ENCODE measurements around the gene POLR2B.
"Not testable (repeated sequence)": the region's sequence is repeated elsewhere in the genome, so short reads cannot be mapped to it uniquely, and the experiment has no call there.

Gene POLR2B

GRCh38 chr4:56978750-56979303 is at the start of gene POLR2B:
Gene POLR2B (plus strand): TSS chr4:56978896. CDS start chr4:56978986, 90 bp downstream.
- Histone ChIP-seq H3K27ac (ENCODE audit: low read length) (peak within 1 kb of the TSS; percentile 84), H3K36me3 (ENCODE audit: control insufficient read depth in 2 of 2, insufficient read depth in 2 of 2, low read length in 2 of 2) (peaks cover 0 to 3% of the 10 kb centered on the region in 2 donors), H3K9me3 (ENCODE audit: control insufficient read depth in 2 of 2, low read length in 2 of 2) (no peaks in the 10 kb centered on the region), H3K4me3 (ENCODE audit: low read length in 2 of 2) (peak within 1 kb of the TSS; percentile 99 to 100), H3K4me1 (ENCODE audit: control insufficient read depth, insufficient read depth, low read length) (peaks cover 18% of the 10 kb centered on the region), H3K27me3 (ENCODE audit: control insufficient read depth in 1 of 2, insufficient read depth in 2 of 2, low read length in 2 of 2) (no peaks in the 10 kb centered on the region), H3K9ac (ENCODE audit: low read length in 2 of 2) (peak within 1 kb of the TSS; percentile 96 to 97)

DNA sequence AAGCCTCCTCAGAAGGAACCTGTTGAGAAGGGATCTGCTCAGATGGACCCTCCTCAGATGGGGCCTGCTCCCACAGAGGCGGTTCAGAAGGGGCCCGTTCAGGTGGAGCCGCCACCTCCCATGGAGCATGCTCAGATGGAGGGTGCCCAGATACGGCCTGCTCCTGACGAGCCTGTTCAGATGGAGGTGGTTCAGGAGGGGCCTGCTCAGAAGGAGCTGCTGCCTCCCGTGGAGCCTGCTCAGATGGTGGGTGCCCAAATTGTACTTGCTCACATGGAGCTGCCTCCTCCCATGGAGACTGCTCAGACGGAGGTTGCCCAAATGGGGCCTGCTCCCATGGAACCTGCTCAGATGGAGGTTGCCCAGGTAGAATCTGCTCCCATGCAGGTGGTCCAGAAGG is 48.1 kb upstream of the POLR2B start:
- H3K4me3 ChIP-seq (ENCODE audit: low read length in 2 of 2) = no peak overlapping the region
- no peaks in the 10 kb centered on the region for H3K9me3 ChIP-seq (ENCODE audit: control insufficient read depth in 2 of 2, low read length in 2 of 2)
- peaks cover 14 to 25% of the 10 kb centered on the region in 2 donors for H3K36me3 ChIP-seq (ENCODE audit: control insufficient read depth in 2 of 2, insufficient read depth in 2 of 2, low read length in 2 of 2)

DNA sequence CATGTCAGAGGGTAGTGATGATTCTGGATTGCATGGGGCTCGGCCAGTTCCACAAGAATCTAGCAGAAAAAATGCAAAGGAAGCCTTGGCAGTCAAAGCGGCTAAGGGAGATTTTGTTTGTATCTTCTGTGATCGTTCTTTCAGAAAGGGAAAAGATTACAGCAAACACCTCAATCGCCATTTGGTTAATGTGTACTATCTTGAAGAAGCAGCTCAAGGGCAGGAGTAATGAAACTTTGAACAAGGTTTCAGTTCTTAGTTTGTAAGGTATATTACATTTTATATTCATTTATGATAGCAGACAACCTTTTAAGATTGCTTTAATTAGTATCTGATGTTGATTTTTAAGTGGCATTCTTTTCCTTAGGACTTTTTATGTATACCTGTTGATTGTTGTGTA is 46.8 kb upstream of the POLR2B start:
- Histone ChIP-seq H3K4me3 (ENCODE audit: low read length in 2 of 2) (no peak overlapping the region), H3K4me1 (ENCODE audit: control insufficient read depth, insufficient read depth, low read length) (no peaks in the 10 kb centered on the region), H3K9ac (ENCODE audit: low read length in 2 of 2) (no peak overlapping the region), H3K27me3 (ENCODE audit: control insufficient read depth in 1 of 2, insufficient read depth in 2 of 2, low read length in 2 of 2) (no peaks in the 10 kb centered on the region), H3K27ac (ENCODE audit: low read length) (no peak overlapping the region), H3K36me3 (ENCODE audit: control insufficient read depth in 2 of 2, insufficient read depth in 2 of 2, low read length in 2 of 2) (peaks cover 14 to 25% of the 10 kb centered on the region in 2 donors), H3K9me3 (ENCODE audit: control insufficient read depth in 2 of 2, low read length in 2 of 2) (no peaks in the 10 kb centered on the region)

More for the DNA sequence above, 48.1 kb upstream of the POLR2B start:
- H3K9ac ChIP-seq (ENCODE audit: low read length in 2 of 2) = no peak overlapping the region
- H3K27ac ChIP-seq (ENCODE audit: low read length) = no peak overlapping the region
- no peaks in the 10 kb centered on the region for H3K27me3 ChIP-seq (ENCODE audit: control insufficient read depth in 1 of 2, insufficient read depth in 2 of 2, low read length in 2 of 2)
- no peaks in the 10 kb centered on the region for H3K4me1 ChIP-seq (ENCODE audit: control insufficient read depth, insufficient read depth, low read length)

GRCh38 chr4:56937262-56937661 is 41.4 kb upstream of the POLR2B start:
- H3K9ac ChIP-seq (ENCODE audit: low read length in 2 of 2) = no peak overlapping the region
- H3K9me3 ChIP-seq (ENCODE audit: control insufficient read depth in 2 of 2, low read length in 2 of 2) = no peaks in the 10 kb centered on the region

DNA sequence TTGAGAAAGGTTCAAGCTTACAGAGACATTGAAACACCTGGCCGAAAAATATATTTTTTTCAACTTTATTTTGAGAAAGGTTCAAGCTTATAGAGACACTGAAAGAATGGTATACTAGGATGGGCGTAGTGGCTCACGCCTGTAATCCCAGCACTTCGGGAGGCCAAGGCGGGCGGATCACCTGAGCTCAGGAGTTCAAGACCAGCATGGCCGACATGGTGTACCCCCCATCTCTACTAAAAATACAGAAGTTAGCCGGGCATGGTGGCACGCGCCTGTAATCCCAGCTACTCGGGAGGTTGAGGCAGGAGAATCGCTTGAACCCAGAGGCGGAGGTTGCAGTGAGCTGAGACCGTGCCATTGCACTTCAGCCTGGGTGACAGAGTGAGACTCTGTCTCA is 38.9 kb upstream of the POLR2B start:
- H3K36me3 ChIP-seq (ENCODE audit: control insufficient read depth in 2 of 2, insufficient read depth in 2 of 2, low read length in 2 of 2); H3K4me1 ChIP-seq (ENCODE audit: control insufficient read depth, insufficient read depth, low read length); H3K27me3 ChIP-seq (ENCODE audit: control insufficient read depth in 1 of 2, insufficient read depth in 2 of 2, low read length in 2 of 2); H3K27ac ChIP-seq (ENCODE audit: low read length); H3K9ac ChIP-seq (ENCODE audit: low read length in 2 of 2); H3K9me3 ChIP-seq (ENCODE audit: control insufficient read depth in 2 of 2, low read length in 2 of 2); H3K4me3 ChIP-seq (ENCODE audit: low read length in 2 of 2): not testable (repeated sequence)

More at GRCh38 chr4:56937262-56937661, 41.4 kb upstream of the POLR2B start:
- Histone ChIP-seq H3K36me3 (ENCODE audit: control insufficient read depth in 2 of 2, insufficient read depth in 2 of 2, low read length in 2 of 2) (peaks cover 0 to 6% of the 10 kb centered on the region in 2 donors), H3K4me3 (ENCODE audit: low read length in 2 of 2) (no peak overlapping the region), H3K27me3 (ENCODE audit: control insufficient read depth in 1 of 2, insufficient read depth in 2 of 2, low read length in 2 of 2) (no peaks in the 10 kb centered on the region), H3K4me1 (ENCODE audit: control insufficient read depth, insufficient read depth, low read length) (no peaks in the 10 kb centered on the region), H3K27ac (ENCODE audit: low read length) (no peak overlapping the region)

DNA sequence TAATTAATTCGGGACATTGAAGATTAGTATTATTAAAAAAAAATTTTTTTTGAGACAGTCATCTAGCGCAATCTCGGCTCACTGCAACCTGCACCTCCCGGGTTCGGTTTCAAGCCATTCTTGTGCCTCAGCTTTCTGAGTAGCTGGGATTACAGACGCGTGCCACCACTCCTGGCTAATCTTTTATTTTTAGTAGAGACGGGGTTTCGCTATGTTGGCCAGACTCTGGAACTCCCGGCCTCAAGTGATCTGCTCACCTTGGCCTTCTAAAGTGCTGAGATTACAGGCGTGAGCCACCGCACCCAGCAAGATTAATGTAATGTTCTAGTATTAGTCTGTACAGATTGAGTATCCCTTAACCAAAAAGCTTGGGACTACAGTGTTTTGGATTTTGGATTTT is 38.3 kb upstream of the POLR2B start:
- H3K9ac ChIP-seq (ENCODE audit: low read length in 2 of 2) = no peak overlapping the region
- no peaks in the 10 kb centered on the region for H3K9me3 ChIP-seq (ENCODE audit: control insufficient read depth in 2 of 2, low read length in 2 of 2)
- no peak overlapping the region for H3K27ac ChIP-seq (ENCODE audit: low read length)
- no peaks in the 10 kb centered on the region for H3K4me1 ChIP-seq (ENCODE audit: control insufficient read depth, insufficient read depth, low read length)
- H3K27me3 ChIP-seq (ENCODE audit: control insufficient read depth in 1 of 2, insufficient read depth in 2 of 2, low read length in 2 of 2) = no peaks in the 10 kb centered on the region
- peaks cover 0 to 6% of the 10 kb centered on the region in 2 donors for H3K36me3 ChIP-seq (ENCODE audit: control insufficient read depth in 2 of 2, insufficient read depth in 2 of 2, low read length in 2 of 2)
- H3K4me3 ChIP-seq (ENCODE audit: low read length in 2 of 2) = no peak overlapping the region

DNA sequence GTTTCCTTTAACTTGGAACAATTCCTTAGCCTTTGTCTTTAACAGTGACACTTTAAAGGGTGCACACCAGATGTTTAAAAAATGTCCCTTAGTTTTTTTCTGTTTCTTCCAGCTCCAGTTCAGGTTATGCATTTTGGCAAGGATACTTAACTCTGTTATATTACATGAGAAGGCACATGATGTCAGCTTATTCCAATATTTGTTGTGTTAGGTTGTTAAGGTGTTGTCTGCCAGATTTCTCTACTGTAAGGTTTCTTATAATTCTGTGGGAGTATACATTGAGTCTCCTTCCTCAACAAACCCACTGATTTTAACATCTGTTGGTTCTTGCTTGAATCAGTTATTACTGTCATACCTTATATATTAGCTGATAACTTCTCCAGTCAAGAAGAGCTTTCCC is 37.7 kb upstream of the POLR2B start:
- Histone ChIP-seq H3K9me3 (ENCODE audit: control insufficient read depth in 2 of 2, low read length in 2 of 2) (no peaks in the 10 kb centered on the region), H3K27me3 (ENCODE audit: control insufficient read depth in 1 of 2, insufficient read depth in 2 of 2, low read length in 2 of 2) (no peaks in the 10 kb centered on the region), H3K27ac (ENCODE audit: low read length) (no peak overlapping the region), H3K9ac (ENCODE audit: low read length in 2 of 2) (no peak overlapping the region), H3K36me3 (ENCODE audit: control insufficient read depth in 2 of 2, insufficient read depth in 2 of 2, low read length in 2 of 2) (peaks cover 0 to 6% of the 10 kb centered on the region in 2 donors), H3K4me3 (ENCODE audit: low read length in 2 of 2) (no peak overlapping the region), H3K4me1 (ENCODE audit: control insufficient read depth, insufficient read depth, low read length) (no peaks in the 10 kb centered on the region)

DNA sequence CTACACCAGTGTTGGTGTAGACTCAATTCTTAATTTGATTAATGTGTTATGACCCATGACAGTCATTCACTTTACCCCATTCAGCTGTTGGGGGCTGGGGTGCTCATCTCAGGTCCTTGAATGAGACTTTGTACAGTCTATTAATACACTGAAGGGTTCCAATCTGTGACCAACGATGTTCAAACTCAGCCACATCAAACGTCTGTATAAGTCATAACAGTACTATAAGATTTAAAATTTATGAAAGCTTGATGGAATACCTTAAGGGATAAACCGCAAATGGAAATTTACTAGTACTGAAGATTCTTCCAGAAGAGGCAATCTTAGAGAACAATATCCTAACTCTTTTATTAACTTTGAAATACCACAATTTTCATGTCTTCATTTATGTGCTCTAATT is 37.3 kb upstream of the POLR2B start:
- no peaks in the 10 kb centered on the region for H3K27me3 ChIP-seq (ENCODE audit: control insufficient read depth in 1 of 2, insufficient read depth in 2 of 2, low read length in 2 of 2)
- H3K4me3 ChIP-seq (ENCODE audit: low read length in 2 of 2) = no peak overlapping the region
- H3K9me3 ChIP-seq (ENCODE audit: control insufficient read depth in 2 of 2, low read length in 2 of 2) = no peaks in the 10 kb centered on the region
- H3K4me1 ChIP-seq (ENCODE audit: control insufficient read depth, insufficient read depth, low read length) = no peaks in the 10 kb centered on the region
- peaks cover 0 to 6% of the 10 kb centered on the region in 2 donors for H3K36me3 ChIP-seq (ENCODE audit: control insufficient read depth in 2 of 2, insufficient read depth in 2 of 2, low read length in 2 of 2)
- H3K27ac ChIP-seq (ENCODE audit: low read length) = no peak overlapping the region
- no peak overlapping the region for H3K9ac ChIP-seq (ENCODE audit: low read length in 2 of 2)

DNA sequence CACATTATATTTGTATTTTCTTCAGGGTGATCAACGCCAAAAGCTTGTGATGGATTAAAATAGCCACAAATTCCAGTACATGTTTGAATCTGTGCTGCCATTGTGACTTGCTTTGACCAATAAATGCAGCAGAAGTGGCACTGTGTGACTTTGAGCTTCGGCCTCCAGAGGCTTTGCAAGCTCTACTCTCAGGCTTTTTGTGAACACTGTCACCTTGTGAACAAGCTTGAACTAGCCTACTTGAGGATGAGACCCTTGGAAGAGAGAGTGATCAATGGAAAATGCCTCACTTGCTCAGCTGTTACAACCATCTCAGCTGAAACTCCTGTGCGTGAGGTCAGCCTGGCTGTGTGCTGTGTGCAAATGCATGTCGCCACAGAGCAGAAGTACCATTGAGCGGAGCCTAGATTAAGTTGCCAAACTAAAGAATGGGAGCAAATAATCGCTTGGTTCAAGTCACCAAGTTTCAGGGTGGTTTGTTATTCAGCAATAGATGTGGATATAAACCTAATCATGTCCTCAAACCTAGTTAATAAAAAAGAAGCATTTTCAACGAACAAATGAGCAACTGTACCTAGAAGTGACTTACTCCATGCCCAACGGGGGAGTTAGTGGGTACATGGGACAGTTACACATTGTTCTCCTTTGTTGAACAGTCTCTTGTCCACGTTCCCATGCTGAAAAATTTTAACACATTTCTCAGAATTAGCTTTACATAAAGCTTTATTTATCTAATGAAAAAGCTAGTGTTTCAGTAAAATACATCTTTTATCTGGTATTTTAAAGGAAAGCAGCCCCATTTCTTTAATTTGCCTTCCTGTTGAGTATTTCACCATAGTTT is 24.8 kb upstream of the POLR2B start:
- H3K27ac ChIP-seq (ENCODE audit: low read length) = no peak overlapping the region

DNA sequence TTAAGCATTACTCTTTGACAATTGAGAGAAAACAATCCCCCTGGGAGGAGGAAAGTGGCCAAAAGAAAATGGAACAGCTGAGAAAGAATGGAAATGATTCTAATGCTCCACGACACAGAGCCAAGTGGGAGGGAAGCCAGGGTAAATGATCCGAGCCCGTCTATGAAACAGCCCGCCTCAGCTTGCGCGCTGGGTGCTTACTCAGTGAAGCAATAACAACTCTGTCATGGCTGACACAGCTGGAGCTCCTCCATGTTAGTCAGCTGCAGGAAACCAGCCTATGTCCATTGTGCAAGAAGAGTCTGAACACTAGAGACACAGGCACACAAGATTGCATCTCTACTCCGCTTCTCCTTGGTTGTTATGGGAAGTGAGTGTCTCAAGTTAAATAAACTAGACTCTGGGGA is 20.6 kb upstream of the POLR2B start:
- no peaks in the 10 kb centered on the region for H3K9me3 ChIP-seq (ENCODE audit: control insufficient read depth in 2 of 2, low read length in 2 of 2)
- H3K4me3 ChIP-seq (ENCODE audit: low read length in 2 of 2) = peak overlapping the region in 1 of 2 donors; percentile 50
- no peaks in the 10 kb centered on the region for H3K27me3 ChIP-seq (ENCODE audit: control insufficient read depth in 1 of 2, insufficient read depth in 2 of 2, low read length in 2 of 2)
- peak overlapping the region in 1 of 2 donors; percentile 35 for H3K9ac ChIP-seq (ENCODE audit: low read length in 2 of 2)
- peaks cover 3 to 4% of the 10 kb centered on the region in 2 donors for H3K36me3 ChIP-seq (ENCODE audit: control insufficient read depth in 2 of 2, insufficient read depth in 2 of 2, low read length in 2 of 2)
- H3K4me1 ChIP-seq (ENCODE audit: control insufficient read depth, insufficient read depth, low read length) = no peaks in the 10 kb centered on the region
- H3K27ac ChIP-seq (ENCODE audit: low read length) = no peak overlapping the region

More for the DNA sequence above, 24.8 kb upstream of the POLR2B start:
- Histone ChIP-seq H3K27me3 (ENCODE audit: control insufficient read depth in 1 of 2, insufficient read depth in 2 of 2, low read length in 2 of 2) (no peaks in the 10 kb centered on the region), H3K9me3 (ENCODE audit: control insufficient read depth in 2 of 2, low read length in 2 of 2) (no peaks in the 10 kb centered on the region), H3K36me3 (ENCODE audit: control insufficient read depth in 2 of 2, insufficient read depth in 2 of 2, low read length in 2 of 2) (no peaks in the 10 kb centered on the region), H3K9ac (ENCODE audit: low read length in 2 of 2) (no peak overlapping the region), H3K4me1 (ENCODE audit: control insufficient read depth, insufficient read depth, low read length) (no peaks in the 10 kb centered on the region), H3K4me3 (ENCODE audit: low read length in 2 of 2) (no peak overlapping the region)

DNA sequence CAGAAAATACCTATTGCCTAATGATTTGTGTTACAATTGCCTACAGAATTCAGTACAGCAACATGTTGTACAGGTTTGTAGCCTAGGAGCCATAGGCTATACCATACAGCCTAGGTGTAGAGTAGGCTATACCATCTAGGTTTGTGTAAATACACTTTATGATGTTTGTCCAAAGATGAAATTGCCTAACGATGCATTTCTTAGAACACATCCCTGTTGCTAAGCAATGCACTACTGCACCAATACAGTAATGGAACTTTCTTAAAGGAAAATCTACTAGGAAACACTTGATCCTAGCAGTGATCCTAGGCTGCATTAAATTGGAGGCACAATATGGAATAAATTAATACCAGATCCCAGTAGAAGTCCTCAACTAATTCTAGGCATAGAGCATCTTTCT is 19.6 kb upstream of the POLR2B start:
- Histone ChIP-seq H3K4me1 (ENCODE audit: control insufficient read depth, insufficient read depth, low read length) (no peaks in the 10 kb centered on the region), H3K27me3 (ENCODE audit: control insufficient read depth in 1 of 2, insufficient read depth in 2 of 2, low read length in 2 of 2) (no peaks in the 10 kb centered on the region), H3K27ac (ENCODE audit: low read length) (no peak overlapping the region), H3K9me3 (ENCODE audit: control insufficient read depth in 2 of 2, low read length in 2 of 2) (no peaks in the 10 kb centered on the region), H3K36me3 (ENCODE audit: control insufficient read depth in 2 of 2, insufficient read depth in 2 of 2, low read length in 2 of 2) (peaks cover 4 to 7% of the 10 kb centered on the region in 2 donors), H3K4me3 (ENCODE audit: low read length in 2 of 2) (no peak overlapping the region), H3K9ac (ENCODE audit: low read length in 2 of 2) (no peak overlapping the region)

All from stomach smooth muscle (tissue), 2 donors.